ENCODE data around the gene POLR1G.

- no peak for TF ChIP-seq YY1 (IDR thresholded peaks at IDR 0.05; ENCODE audit: insufficient read depth, insufficient read length)
- no peak for TF ChIP-seq ZNF274 (IDR thresholded peaks at IDR 0.05; ENCODE audit: low read depth, low read length)
Measured at GRCh38 chr19:45413497-45413896, 7.1 kb downstream of the POLR1G start.

Data from NT2/D1 (cell line).